Loucy (cell line): ENCODE measurements around the gene RNPS1.

ENCODE experiments used
- H2AFZ ChIP-seq: fragments of 200-600 bp; sonication (generic); 2 replicates; pipeline ENCODE4 v1.6.0; 2016; ENCODE audit warnings: antibody characterized with exemption, mild to moderate bottlenecking, low read length, moderate library complexity
- H3F3A ChIP-seq: fragments of 200-600 bp; 2 replicates; pipeline ENCODE4 v1.6.0; 2016; ENCODE audit warnings: antibody characterized with exemption, low read depth, mild to moderate bottlenecking
- H3K27me3 ChIP-seq: fragments of 200-600 bp; sonication (generic); 2 replicates; pipeline ENCODE4 v1.6.1; 2014; ENCODE audit warnings: low read length, mild to moderate bottlenecking; ENCODE audit not compliant: insufficient read depth, poor library complexity, severe bottlenecking
- H3K36me3 ChIP-seq: fragments of 200-600 bp; sonication (generic); 2 replicates; pipeline ENCODE4 v1.6.1; 2016; ENCODE audit warnings: low read length; ENCODE audit not compliant: insufficient read depth
- H3K4me1 ChIP-seq: fragments of 200-600 bp; sonication (generic); 2 replicates; pipeline ENCODE4 v1.5.1; 2014; ENCODE audit warnings: low read length, mild to moderate bottlenecking; ENCODE audit not compliant: insufficient read depth, poor library complexity, severe bottlenecking
- H3K4me2 ChIP-seq: fragments of 200-600 bp; sonication (generic); 2 replicates; pipeline ENCODE4 v1.6.0; 2014; ENCODE audit warnings: antibody characterized with exemption, low read length, low read depth, mild to moderate bottlenecking; ENCODE audit not compliant: poor library complexity, severe bottlenecking
- H3K4me3 ChIP-seq: fragments of 200-600 bp; sonication (generic); 2 replicates; pipeline ENCODE4 v1.5.1; 2014; ENCODE audit warnings: low read length, mild to moderate bottlenecking, mixed read lengths; ENCODE audit not compliant: poor library complexity, severe bottlenecking
- H3K79me2 ChIP-seq: fragments of 200-600 bp; sonication (generic); 2 replicates; pipeline ENCODE4 v1.6.1; 2014; ENCODE audit warnings: low read length; ENCODE audit not compliant: insufficient read depth
- H3K9ac ChIP-seq: fragments of 200-600 bp; sonication (generic); 2 replicates; pipeline ENCODE4 v1.6.0; 2014; ENCODE audit warnings: mild to moderate bottlenecking, low read depth, low read length, moderate library complexity; ENCODE audit not compliant: poor library complexity, severe bottlenecking
- H3K9me2 ChIP-seq: fragments of 200-600 bp; sonication (generic); replicated peaks from 2 replicates; pipeline ENCODE4 v1.6.1; 2016; ENCODE audit warnings: low read depth, low read length, mixed read lengths
- H3K9me3 ChIP-seq: fragments of 200-600 bp; sonication (generic); 2 replicates; pipeline ENCODE4 v1.6.1; 2014; ENCODE audit warnings: mild to moderate bottlenecking, antibody characterized with exemption, low read length, low read depth; ENCODE audit not compliant: insufficient read depth
- H4K20me1 ChIP-seq: fragments of 200-600 bp; sonication (generic); 2 replicates; pipeline ENCODE4 v1.6.0; 2014; ENCODE audit warnings: antibody characterized with exemption, low read length, mild to moderate bottlenecking; ENCODE audit not compliant: insufficient read depth, poor library complexity, severe bottlenecking
- CTCF ChIP-seq: fragments of 200-600 bp; sonication (generic); conservative IDR thresholded peaks from 2 replicates; pipeline ENCODE4 v1.5.1; 2014; ENCODE audit warnings: mild to moderate bottlenecking, antibody characterized with exemption, low read length
- EZH2phosphoT487 ChIP-seq: fragments of 200-600 bp; IDR thresholded peaks from 2 replicates; pipeline ENCODE4 v1.6.1; 2018; ENCODE audit warnings: antibody characterized with exemption, mild to moderate bottlenecking, moderate library complexity, borderline replicate concordance

The RNPS1 gene

GRCh38 chr16:2273484-2273883 lies 5.6 kb upstream of the RNPS1 start:
- Histone ChIP-seq H3K9me3 (no peaks in the 10 kb centered on the region), H3K4me3 (no peak overlapping the region), H3K9ac (no peak overlapping the region), H2AFZ (no peak overlapping the region), H3F3A (no peaks in the 10 kb centered on the region), H3K36me3 (no peaks in the 10 kb centered on the region), H3K27me3 (no peaks in the 10 kb centered on the region), H4K20me1 (peaks cover 2% of the 10 kb centered on the region), H3K4me2 (no peak overlapping the region), H3K4me1 (peaks cover 5% of the 10 kb centered on the region), H3K79me2 (peaks cover 9% of the 10 kb centered on the region; the same call in 1 of the 2 replicates), H3K9me2 (no peaks in the 10 kb centered on the region)
- TF ChIP-seq CTCF (no peak), EZH2phosphoT487 (no peak)

GRCh38 chr16:2271848-2272461 lies 4.0 kb upstream of the RNPS1 start:
- Histone ChIP-seq H3K9me2 (no peaks in the 10 kb centered on the region), H3F3A (no peaks in the 10 kb centered on the region), H3K4me3 (no peak overlapping the region), H2AFZ (no peak overlapping the region), H3K9me3 (no peaks in the 10 kb centered on the region), H3K4me2 (no peak overlapping the region), H4K20me1 (peaks cover 2% of the 10 kb centered on the region), H3K79me2 (peaks cover 19% of the 10 kb centered on the region), H3K9ac (no peak overlapping the region), H3K4me1 (peaks cover 5% of the 10 kb centered on the region), H3K36me3 (no peaks in the 10 kb centered on the region), H3K27me3 (peaks cover 4% of the 10 kb centered on the region)
- TF ChIP-seq CTCF = no peak
- no peak for TF ChIP-seq EZH2phosphoT487

GRCh38 chr16:2270588-2271470 lies 2.9 kb upstream of the RNPS1 start:
- H3K27me3 ChIP-seq = peaks cover 4% of the 10 kb centered on the region
- H3K36me3 ChIP-seq = no peaks in the 10 kb centered on the region
- H3F3A ChIP-seq = no peaks in the 10 kb centered on the region
- no peak overlapping the region for H2AFZ ChIP-seq
- H3K9me3 ChIP-seq = no peaks in the 10 kb centered on the region
- H3K4me3 ChIP-seq = no peak overlapping the region
- no peak overlapping the region for H3K4me2 ChIP-seq
- peaks cover 30% of the 10 kb centered on the region for H3K79me2 ChIP-seq
- H4K20me1 ChIP-seq = peaks cover 8% of the 10 kb centered on the region
- peaks cover 6% of the 10 kb centered on the region for H3K4me1 ChIP-seq
- no peak for TF ChIP-seq EZH2phosphoT487
- TF ChIP-seq CTCF = no peak
- H3K9ac ChIP-seq = no peak overlapping the region
- H3K9me2 ChIP-seq = no peaks in the 10 kb centered on the region
